COR-L47 (cell line): ENCODE data around the gene RPS6KB2.

Experiments
- DNase-seq: peaks from one replicate; lab custom pipeline; 2025; lab: John Stamatoyannopoulos, UW

The RPS6KB2 gene

GRCh38 chr11:67428052-67429001 is at the start of gene RPS6KB2:
Gene RPS6KB2 (plus strand): TSS chr11:67428494. CDS start chr11:67428546, 52 bp downstream.
- DNase-seq: peak; percentile 96

GRCh38 chr11:67378544-67378943 is 49.8 kb upstream of the RPS6KB2 start:
- DNase-seq: no peak

GRCh38 chr11:67379061-67380058 is 48.9 kb upstream of the RPS6KB2 start:
- DNase-seq: no peak

- no peak for DNase-seq
Measured at GRCh38 chr11:67381244-67381972, 46.9 kb upstream of the RPS6KB2 start.

GRCh38 chr11:67382276-67383136 is 45.8 kb upstream of the RPS6KB2 start:
- peak; percentile 30 for DNase-seq

GRCh38 chr11:67384851-67385366 is 43.4 kb upstream of the RPS6KB2 start:
- DNase-seq: peak; percentile 55

- no peak for DNase-seq
Measured at GRCh38 chr11:67387069-67387468, 41.2 kb upstream of the RPS6KB2 start.

- no peak for DNase-seq
Measured at GRCh38 chr11:67387518-67387917, 40.8 kb upstream of the RPS6KB2 start.

- no peak for DNase-seq
Measured at GRCh38 chr11:67389477-67389876, 38.8 kb upstream of the RPS6KB2 start.

- no peak for DNase-seq
Measured at GRCh38 chr11:67390947-67391303, 37.4 kb upstream of the RPS6KB2 start.

GRCh38 chr11:67391304-67392182 is 36.8 kb upstream of the RPS6KB2 start, which contains the start of gene RAD9A:
Gene RAD9A (plus strand): TSS chr11:67391986. CDS start chr11:67392045, 59 bp downstream.
- DNase-seq: peak; percentile 93

GRCh38 chr11:67392183-67392715 is 36.0 kb upstream of the RPS6KB2 start:
- DNase-seq: no peak

GRCh38 chr11:67393437-67393836 is 34.9 kb upstream of the RPS6KB2 start:
- DNase-seq: no peak

GRCh38 chr11:67393990-67394389 is 34.3 kb upstream of the RPS6KB2 start:
- DNase-seq: no peak

GRCh38 chr11:67395555-67396258 is 32.6 kb upstream of the RPS6KB2 start:
- no peak for DNase-seq

- no peak for DNase-seq
Measured at GRCh38 chr11:67396259-67396581, 32.1 kb upstream of the RPS6KB2 start.

- DNase-seq: no peak
Measured at GRCh38 chr11:67396587-67397389, 31.5 kb upstream of the RPS6KB2 start.

- DNase-seq: no peak
Measured at GRCh38 chr11:67397536-67397935, 30.8 kb upstream of the RPS6KB2 start.
